AG20443 (cell line): ENCODE results near the gene CAMK1D.
A peak's percentile ranks its signal among the peaks of the same experiment; 100 is the strongest.
"Not testable (repeated sequence)": the region's sequence is repeated elsewhere in the genome, so short reads cannot be mapped to it uniquely, and the experiment has no call there.

Experiments
- DNase-seq: peaks from one replicate; pipeline ENCODE4 v3.0.0; 2012; ENCODE audit warnings: low spot score, mixed read lengths

The CAMK1D gene

GRCh38 chr10:12430406-12430982, 81.1 kb downstream of the CAMK1D start:
- no peak for DNase-seq

DNA sequence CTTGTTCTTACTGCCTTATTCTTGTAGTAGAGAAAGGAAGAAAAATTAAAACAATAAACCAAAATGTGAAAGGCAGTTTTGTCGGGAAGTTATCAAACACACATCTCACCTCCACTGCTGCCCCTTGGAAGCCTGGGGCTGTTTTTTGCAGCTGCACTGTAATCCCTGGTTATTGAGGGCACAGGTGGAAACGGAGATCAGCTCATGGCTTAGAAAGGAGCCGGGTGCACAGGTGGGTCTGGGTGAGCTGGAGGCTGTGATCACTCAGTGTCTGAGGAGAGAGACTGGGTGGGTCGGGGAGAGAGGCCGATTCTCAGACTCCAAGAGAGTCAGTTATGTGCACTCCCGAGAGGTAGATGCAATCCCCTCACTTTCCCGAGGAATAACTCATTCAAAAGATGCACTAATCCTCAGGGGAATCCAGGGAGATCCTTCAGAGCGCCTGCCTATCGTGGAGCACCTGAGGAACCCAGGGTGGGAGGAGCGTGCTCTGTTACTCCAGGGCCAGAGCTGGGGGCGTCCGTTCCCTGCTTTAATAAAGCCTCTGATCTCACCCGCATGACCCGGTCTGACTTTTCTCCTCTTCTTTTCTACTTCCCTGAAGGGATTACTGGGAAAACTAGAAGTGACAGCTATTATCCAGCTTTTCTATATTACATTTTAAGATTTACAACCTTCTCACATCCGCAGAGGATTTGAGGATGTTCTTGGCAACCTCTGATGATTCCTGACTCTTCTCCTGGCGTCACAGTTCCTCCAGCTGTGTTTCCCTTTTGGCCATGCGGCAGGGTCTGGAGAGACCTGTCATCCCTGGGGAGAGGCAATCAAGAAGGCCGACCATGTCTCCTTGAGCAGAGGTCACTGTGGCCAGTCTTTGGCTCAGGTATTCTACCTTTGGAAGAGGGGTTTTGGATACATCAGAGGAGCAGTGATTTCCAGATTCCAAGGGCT, 82.1 kb downstream of the CAMK1D start:
- DNase-seq = no peak

DNA sequence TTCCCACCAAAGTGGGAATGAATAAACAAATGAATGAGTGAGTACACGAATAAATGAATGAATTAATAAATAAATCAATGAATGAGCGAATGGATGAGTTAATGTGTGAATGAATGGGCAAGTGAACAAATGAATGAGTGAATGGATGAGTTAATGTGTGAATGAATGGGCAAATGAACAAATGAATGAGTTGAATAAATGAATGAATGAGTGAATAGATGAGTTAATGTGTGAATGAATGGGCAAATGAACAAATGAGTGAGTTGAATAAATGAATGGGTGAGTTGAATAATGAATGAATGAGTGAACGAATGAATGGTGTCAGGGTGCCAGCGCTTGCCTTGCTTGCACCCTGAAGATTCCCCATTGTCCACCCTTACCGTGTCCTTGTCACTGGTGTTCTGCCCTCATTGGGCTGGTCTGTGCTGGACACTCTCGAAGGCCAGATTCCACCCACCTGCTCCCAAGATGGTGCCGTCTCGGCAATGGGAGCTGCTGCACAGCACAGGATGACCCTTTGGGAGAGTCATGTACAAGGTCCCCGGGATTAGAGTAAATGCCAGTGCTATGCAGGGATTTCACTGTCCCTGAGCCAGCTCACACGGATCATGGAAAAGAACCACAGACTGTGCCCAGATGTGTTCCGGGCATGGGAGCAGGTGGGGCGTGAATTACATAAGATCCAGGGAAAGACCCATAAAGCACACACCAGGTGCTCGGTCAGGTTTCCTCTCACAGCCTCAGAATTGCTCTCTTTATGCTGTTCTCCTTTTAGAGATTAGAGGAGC, 83.2 kb downstream of the CAMK1D start:
- DNase-seq = no peak

DNA sequence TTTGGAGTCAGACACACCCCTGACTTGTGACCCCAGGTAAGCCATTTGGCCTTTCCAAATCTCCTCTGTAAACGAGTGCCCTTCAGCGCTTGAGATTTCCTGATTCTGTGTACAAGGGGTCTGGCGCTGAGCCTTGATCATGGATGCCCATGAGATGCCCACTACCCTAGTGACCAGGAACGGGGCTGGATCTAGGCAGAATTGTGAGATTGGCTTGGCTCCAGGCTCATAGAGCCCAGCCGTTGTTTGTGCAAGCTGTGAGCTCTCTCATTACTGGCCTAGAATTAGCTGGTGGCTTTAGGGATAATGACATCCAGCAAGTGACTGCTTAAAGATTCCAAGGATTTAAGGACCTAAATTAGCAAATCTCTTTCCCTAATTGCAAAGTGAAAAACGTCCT, 84.9 kb downstream of the CAMK1D start:
- DNase-seq = no peak

DNA sequence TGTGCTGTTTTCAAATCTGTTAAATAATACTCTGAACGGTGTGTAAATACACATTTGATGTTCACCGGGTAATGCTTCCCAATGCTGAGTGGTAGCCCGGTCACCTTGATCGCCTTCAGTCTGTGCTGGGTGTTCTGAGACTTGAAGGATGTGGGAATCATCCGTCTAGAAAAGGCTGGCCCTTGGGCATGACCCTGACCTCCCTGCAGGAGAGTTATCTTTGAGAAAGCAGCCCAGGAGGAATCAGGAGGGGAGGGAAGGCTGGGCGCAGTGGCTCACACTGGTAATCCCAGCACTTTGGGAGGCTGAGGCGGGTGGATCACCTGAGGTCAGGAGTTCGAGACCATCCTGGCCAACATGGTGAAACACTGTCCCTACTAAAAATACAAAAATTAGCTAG, 85.3 kb downstream of the CAMK1D start:
- DNase-seq = not testable (repeated sequence)

DNA sequence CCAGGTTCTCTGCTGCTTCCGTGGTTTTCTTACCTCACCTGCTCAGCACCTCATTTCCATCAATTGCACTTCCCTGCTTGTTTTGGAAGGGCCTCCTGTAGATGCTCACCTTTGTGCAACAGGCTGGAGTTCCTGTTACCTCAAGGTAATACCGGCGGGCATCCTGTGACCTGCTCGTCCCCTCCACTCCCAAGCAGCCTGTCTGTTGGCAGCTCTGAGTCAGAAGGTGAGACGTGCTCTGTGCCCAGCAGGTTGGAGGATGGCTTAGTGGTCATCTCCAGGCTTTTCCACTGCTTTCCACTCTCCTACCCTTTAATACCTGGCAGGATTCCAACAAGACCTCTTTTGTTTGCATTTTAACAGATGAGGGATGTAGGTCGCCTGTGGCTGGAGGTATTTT, 86.0 kb downstream of the CAMK1D start:
- no peak for DNase-seq

DNA sequence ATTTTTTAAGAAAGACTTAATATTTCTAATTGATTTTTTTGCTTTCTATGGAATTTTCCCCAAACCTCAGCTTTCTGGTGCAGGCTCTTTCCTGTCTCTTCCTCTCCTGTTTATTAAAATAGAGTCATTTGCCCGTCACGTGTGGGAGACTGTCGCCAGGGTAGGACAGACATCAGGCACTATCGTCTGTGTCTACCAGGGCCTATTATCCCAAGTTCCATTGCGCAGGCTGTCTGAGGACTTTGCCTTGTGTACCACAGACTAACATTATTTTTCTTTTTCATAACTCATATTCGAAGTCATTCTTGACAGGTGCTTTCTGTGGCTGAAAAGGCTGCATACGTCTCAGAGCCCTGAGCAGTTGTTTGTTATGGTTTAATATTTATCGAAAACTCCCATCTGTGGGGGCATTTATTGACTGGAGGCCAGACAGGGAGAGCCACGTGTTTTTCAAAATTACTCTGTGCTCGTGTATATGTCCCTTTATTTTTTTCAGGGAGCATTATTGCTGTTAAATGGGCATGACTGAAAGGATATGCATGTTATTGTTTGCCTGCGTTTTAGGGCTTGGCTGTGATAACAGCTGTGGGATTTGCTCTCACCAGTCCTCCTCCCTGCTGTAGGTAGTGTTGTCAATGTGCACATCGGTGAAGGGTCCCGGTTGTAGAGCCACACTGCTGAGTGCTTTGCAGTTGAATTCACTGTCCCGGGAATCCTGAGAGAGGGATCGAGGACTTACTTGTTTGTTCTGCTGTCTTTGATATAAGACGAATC, 89.8 kb downstream of the CAMK1D start:
- DNase-seq = no peak

- not testable (repeated sequence) for DNase-seq
Measured at GRCh38 chr10:12439767-12440166, 90.4 kb downstream of the CAMK1D start.

- no peak for DNase-seq
Measured at GRCh38 chr10:12443026-12443425, 93.7 kb downstream of the CAMK1D start.

DNA sequence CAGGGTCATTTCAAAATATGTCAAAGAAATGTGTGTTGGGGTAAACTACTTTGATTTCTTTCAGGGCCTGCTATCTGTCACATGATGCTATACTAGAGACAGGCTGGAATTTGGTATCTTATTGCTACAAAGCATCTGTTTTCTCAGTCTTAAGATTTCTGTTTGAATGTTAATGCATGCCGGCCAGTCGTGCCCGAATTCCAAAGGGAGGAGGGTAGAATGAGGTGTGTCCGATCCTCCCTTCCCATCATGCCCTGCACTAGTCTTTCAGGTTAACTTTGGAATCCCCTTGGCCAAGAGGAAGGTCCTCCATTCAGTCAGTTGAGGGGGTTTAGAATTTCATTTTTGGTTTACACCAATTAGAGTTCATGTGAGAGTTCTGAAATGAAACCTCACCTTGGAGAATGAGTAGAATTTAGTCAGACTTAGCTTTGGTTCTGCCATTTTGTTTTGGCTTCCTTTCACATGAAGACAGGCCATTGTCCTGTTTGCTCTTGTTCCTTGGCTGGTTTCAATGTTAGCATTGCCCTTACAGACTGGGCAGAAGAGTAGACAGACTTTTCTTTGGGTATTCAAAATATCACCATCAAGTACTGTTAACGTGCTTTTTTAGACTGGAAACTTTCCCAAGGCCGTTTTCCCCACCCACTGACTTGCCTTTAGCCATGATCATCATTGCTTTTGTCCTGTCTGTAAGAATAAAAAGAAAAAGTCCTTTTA, 95.8 kb downstream of the CAMK1D start:
- DNase-seq = no peak

- no peak for DNase-seq
Measured at GRCh38 chr10:12445701-12446334, 96.5 kb downstream of the CAMK1D start.

DNA sequence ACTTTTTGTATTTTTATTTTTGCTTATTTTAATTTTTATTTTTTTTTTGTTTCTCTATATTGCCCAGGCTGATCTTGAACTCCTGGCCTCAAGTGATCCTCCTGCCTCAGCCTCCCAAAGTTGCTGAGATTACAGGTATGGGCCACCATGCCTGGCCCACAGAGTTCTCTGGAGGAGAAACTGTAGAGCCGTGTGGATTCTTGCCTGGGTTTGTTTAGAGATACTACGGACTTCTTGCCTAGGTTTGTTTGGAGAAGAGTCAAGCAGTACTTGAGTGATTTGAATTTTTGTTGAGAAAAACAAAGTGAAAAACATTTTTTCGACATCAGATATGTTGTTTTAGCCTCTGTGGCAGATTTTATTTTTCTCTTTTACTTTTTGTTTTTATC, 99.0 kb downstream of the CAMK1D start:
- no peak for DNase-seq

- peak; percentile 52 for DNase-seq
Measured at GRCh38 chr10:12448729-12449391, 99.5 kb downstream of the CAMK1D start.

GRCh38 chr10:12455318-12455717, 106.0 kb downstream of the CAMK1D start:
- no peak for DNase-seq

DNA sequence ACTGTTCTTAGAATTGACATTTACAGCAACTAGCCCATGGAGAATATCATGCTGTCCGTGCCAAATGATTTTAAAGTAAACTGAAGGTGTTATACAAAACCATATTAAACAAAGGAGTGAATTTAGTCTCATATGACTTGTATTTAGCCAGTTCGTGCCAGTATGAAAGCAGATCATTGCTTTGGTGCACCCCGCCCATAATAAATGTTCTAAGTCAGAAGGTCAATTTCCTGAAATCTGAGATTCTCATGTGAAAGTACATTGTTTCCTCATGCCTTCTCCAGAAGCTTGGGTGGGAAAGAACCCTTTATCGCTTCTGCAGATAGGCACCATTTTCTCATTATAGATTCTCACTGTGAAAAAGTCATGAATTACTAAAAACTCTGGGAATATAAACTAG, 106.4 kb downstream of the CAMK1D start:
- DNase-seq = no peak

- DNase-seq = no peak
Measured at GRCh38 chr10:12459340-12459739, 110.0 kb downstream of the CAMK1D start.

DNA sequence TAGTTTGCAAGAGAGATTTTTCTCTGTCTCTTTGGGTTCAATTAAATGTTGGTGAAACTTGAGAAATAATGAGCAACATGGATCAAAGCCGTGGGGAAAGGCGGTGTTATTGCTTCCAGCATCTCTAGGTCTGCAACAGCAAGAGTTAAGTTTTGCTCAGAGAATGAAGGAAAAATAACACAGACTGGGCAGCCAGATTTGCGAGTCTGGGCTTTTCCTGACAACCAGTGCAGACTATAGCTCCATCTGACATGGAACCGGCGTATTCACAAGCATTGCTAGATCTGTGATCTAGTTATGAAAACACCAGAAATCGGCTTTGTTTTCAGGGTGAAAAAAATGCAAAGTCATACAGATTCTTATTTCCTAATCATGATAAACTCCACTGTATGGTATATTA, 110.4 kb downstream of the CAMK1D start:
- DNase-seq = no peak

GRCh38 chr10:12463459-12463838, 114.1 kb downstream of the CAMK1D start:
- DNase-seq = no peak

DNA sequence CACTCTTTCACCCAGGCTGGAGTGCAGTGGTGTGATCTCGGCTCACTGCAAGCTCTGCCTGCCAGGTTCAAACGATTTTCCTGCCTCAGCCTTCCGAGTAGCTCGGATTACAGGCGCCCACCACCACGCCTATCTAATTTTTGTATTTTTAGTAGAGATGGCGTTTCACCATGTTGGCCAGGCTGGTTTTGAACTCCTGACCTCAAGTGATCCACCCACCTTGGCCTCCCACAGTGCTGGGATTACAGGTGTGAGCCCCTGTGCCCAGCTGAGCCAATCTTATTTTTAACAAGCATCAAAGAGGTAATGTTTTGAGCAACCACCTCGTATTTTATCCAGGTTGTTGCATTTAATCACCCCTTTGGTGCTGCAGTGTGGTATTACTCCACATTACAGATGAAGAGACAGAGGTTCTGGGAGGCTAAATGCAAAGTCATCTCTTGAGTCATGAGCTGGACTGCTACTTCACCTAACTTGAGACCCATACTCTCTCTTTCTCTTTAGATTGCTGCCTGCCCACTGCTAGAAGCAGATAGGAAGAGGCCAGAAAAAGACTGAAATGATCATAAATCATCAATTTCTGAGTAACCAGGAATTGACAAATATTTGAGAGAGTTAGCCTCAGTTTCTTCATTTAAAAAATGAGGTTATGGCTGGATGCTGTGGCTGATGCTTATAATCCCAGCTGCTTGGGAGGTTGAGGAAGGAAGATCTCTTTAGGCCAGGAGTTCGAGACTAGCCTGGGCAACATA, 116.2 kb downstream of the CAMK1D start:
- DNase-seq = no peak
